Vagina (tissue), 2 donors: Measurements from ENCODE around the gene CEP63. TPM values are rescaled to one million over a fixed set of nuclear protein-coding genes. Genes with fewer than 3 reads are reported as not detected.

ENCODE experiments used
- DNase-seq, 2 donors: peaks; one replicate each; pipeline ENCODE4 v3.0.0-alpha.2; 2017; ENCODE audit errors: extremely low spot score in 2 of 2
- H3K27ac ChIP-seq: fragments of 200-600 bp; sonication (generic); one replicate; pipeline ENCODE4 v1.5.1; 2019
- H3K27me3 ChIP-seq: fragments of 200-600 bp; sonication (generic); one replicate; pipeline ENCODE4 v1.5.1; 2019
- H3K36me3 ChIP-seq, 2 donors: fragments of 200-600 bp; sonication (generic); one replicate each; pipeline ENCODE4 v1.5.1; 2017 to 2019
- H3K4me1 ChIP-seq: fragments of 200-600 bp; sonication (generic); one replicate; pipeline ENCODE4 v1.5.1; 2019
- H3K4me3 ChIP-seq, 2 donors: fragments of 200-600 bp; sonication (generic); 1 replicate in 1 of 2; 2 replicates in 1 of 2; pipeline ENCODE4 v1.5.1; 2016 to 2019
- H3K9me3 ChIP-seq: fragments of 200-600 bp; sonication (generic); one replicate; pipeline ENCODE4 v1.5.1; 2019
- CTCF ChIP-seq, 3 experiments: fragments of 450-650 bp in 2 of 3; fragments of 200-600 bp in 1 of 3; sonication (generic) in 1 of 3; IDR thresholded peaks; one replicate each; pipeline ENCODE4 v1.5.1; 2017 to 2019; ENCODE audit warnings: antibody characterized with exemption in 3 of 3, mild to moderate bottlenecking in 2 of 3, moderate library complexity in 2 of 3
- POLR2A ChIP-seq, 2 donors: fragments of 450-650 bp; IDR thresholded peaks; one replicate each; pipeline ENCODE4 v1.6.1; 2017; ENCODE audit warnings: antibody characterized with exemption in 2 of 2, mild to moderate bottlenecking in 2 of 2, moderate library complexity in 2 of 2
- POLR2AphosphoS5 ChIP-seq, 2 donors: sonication (generic); formaldehyde crosslinking; IDR thresholded peaks; one replicate each; pipeline ENCODE4 v1.9.0; 2017; ENCODE audit warnings: antibody characterized with exemption in 2 of 2, mild to moderate bottlenecking in 2 of 2, low read depth in 1 of 2; ENCODE audit not compliant: insufficient read depth in 1 of 2
- intact Hi-C: fragments of 100-400 bp; cut with DNase I; formaldehyde crosslinking; loops from one replicate; pipeline ENCODE4 v1.15.1; 2023
- total RNA-seq: library from RNA; depleted of rRNA; stranded (reverse); fragments of >200 nt; gene quantifications from one replicate; pipeline ENCODE4 v1.2.3, GENCODE V29; 2016

CEP63 gene
- total RNA-seq, 1 donor from 2014 or later, result 12.5 TPM

GRCh38 chr3:134504132-134504531 lies 18.3 kb downstream of the CEP63 start:
- H3K4me3 ChIP-seq, result no peak overlapping the region
- H3K27ac ChIP-seq, result no peak overlapping the region
- no peaks in the 10 kb centered on the region for H3K27me3 ChIP-seq
- H3K9me3 ChIP-seq, result no peaks in the 10 kb centered on the region
- intact Hi-C loops, result no loop called here
- TF ChIP-seq POLR2A (IDR thresholded peaks at IDR 0.05) (no peak), POLR2AphosphoS5 (IDR thresholded peaks at IDR 0.05; ENCODE audit: insufficient read depth in 1 of 2, low read depth in 1 of 2) (no peak), CTCF (IDR thresholded peaks at IDR 0.05) (no peak)
- DNase-seq, result no peak
- H3K4me1 ChIP-seq, result no peaks in the 10 kb centered on the region
- peaks cover 0 to 12% of the 10 kb centered on the region in 2 donors for H3K36me3 ChIP-seq

DNA sequence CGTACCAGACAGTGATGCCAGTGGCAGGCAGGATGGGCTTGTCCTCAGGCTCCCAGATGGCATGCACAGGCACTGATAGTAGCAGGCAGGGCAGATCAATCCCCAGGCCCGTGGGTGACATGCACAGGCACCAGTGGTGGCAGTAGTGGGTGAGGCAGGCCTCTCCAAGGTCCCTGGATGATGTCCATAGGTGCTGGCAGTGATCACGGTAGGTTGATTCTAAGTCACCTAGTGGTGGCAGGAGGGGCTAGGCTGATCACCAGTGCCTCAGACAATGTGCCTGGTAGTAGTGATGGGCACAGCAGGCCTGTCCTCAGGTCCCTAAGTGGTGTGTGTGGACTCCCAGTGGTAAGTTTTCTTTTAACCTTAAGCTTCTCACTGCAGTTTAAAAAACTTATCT lies 19.6 kb downstream of the CEP63 start:
- intact Hi-C loops, result no loop called here
- no peak for TF ChIP-seq POLR2A (IDR thresholded peaks at IDR 0.05)
- TF ChIP-seq POLR2AphosphoS5 (IDR thresholded peaks at IDR 0.05; ENCODE audit: insufficient read depth in 1 of 2, low read depth in 1 of 2), result no peak
- no peak for TF ChIP-seq CTCF (IDR thresholded peaks at IDR 0.05)
- H3K4me1 ChIP-seq, result no peaks in the 10 kb centered on the region
- DNase-seq, result no peak
- no peaks in the 10 kb centered on the region for H3K27me3 ChIP-seq
- peaks cover 0 to 15% of the 10 kb centered on the region in 2 donors for H3K36me3 ChIP-seq
- no peak overlapping the region for H3K4me3 ChIP-seq
- H3K9me3 ChIP-seq, result no peaks in the 10 kb centered on the region
- H3K27ac ChIP-seq, result no peak overlapping the region

- TF ChIP-seq CTCF (IDR thresholded peaks at IDR 0.05) (no peak), POLR2AphosphoS5 (IDR thresholded peaks at IDR 0.05; ENCODE audit: insufficient read depth in 1 of 2, low read depth in 1 of 2) (no peak), POLR2A (IDR thresholded peaks at IDR 0.05) (no peak)
- no peak overlapping the region for H3K27ac ChIP-seq
- no peaks in the 10 kb centered on the region for H3K9me3 ChIP-seq
- intact Hi-C loops, result loop anchor here (5.0 kb wide), 1 partner anchor 1254 kb away; no protein-coding TSS in a partner anchor
- peaks cover 0 to 17% of the 10 kb centered on the region in 2 donors for H3K36me3 ChIP-seq
- no peak for DNase-seq
- H3K4me3 ChIP-seq, result no peak overlapping the region
- no peaks in the 10 kb centered on the region for H3K27me3 ChIP-seq
- H3K4me1 ChIP-seq, result no peaks in the 10 kb centered on the region
Observed at GRCh38 chr3:134511500-134511899, 25.6 kb downstream of the CEP63 start.

- H3K36me3 ChIP-seq, result peaks cover 0 to 1% of the 10 kb centered on the region in 2 donors
- TF ChIP-seq POLR2A (IDR thresholded peaks at IDR 0.05), result no peak
- no peak for TF ChIP-seq POLR2AphosphoS5 (IDR thresholded peaks at IDR 0.05; ENCODE audit: insufficient read depth in 1 of 2, low read depth in 1 of 2)
- TF ChIP-seq CTCF (IDR thresholded peaks at IDR 0.05), result no peak
- H3K27me3 ChIP-seq, result no peaks in the 10 kb centered on the region
- no peak overlapping the region for H3K27ac ChIP-seq
- no peak overlapping the region for H3K4me3 ChIP-seq
- H3K9me3 ChIP-seq, result no peaks in the 10 kb centered on the region
- H3K4me1 ChIP-seq, result no peaks in the 10 kb centered on the region
- DNase-seq, result no peak
- intact Hi-C loops, result no loop called here
Observed at GRCh38 chr3:134516905-134517304, 31.0 kb downstream of the CEP63 start.

GRCh38 chr3:134517791-134518190 lies 31.9 kb downstream of the CEP63 start:
- Histone ChIP-seq H3K4me3 (no peak overlapping the region), H3K27ac (no peak overlapping the region), H3K27me3 (no peaks in the 10 kb centered on the region), H3K9me3 (no peaks in the 10 kb centered on the region), H3K4me1 (no peaks in the 10 kb centered on the region), H3K36me3 (no peaks in the 10 kb centered on the region)
- DNase-seq, result no peak
- intact Hi-C loops, result no loop called here
- TF ChIP-seq CTCF (IDR thresholded peaks at IDR 0.05) (no peak), POLR2A (IDR thresholded peaks at IDR 0.05) (no peak), POLR2AphosphoS5 (IDR thresholded peaks at IDR 0.05; ENCODE audit: insufficient read depth in 1 of 2, low read depth in 1 of 2) (no peak)
